Measurements from ENCODE around the gene MAP4K4.

- no peak for TF ChIP-seq GATA3 (IDR thresholded peaks at IDR 0.05; ENCODE audit: low read depth, low read length)
- TF ChIP-seq GATA2 (IDR thresholded peaks at IDR 0.05; ENCODE audit: low read depth, low read length): no peak
Observed at GRCh38 chr2:101742547-101742946, 45.0 kb downstream of the MAP4K4 start.

All from SH-SY5Y (cell line).